Chondrocyte (in vitro differentiated cells): Measurements from ENCODE around the gene LNPK. TPM values are rescaled to one million over a fixed set of nuclear protein-coding genes. Genes with fewer than 3 reads are reported as not detected.

ENCODE experiments used
- DNase-seq: peaks from one replicate; pipeline ENCODE4 v3.0.0; 2021; ENCODE audit warnings: mixed read lengths, low spot score
- H3K27ac Mint-ChIP-seq: one replicate; pipeline ENCODE4 v1.8.0; 2021; ENCODE audit warnings: mild to moderate bottlenecking, moderate library complexity, mixed read lengths; ENCODE audit not compliant: unreplicated experiment
- H3K27me3 Mint-ChIP-seq: 2 replicates; pipeline ENCODE4 v1.8.0; 2021; ENCODE audit warnings: low read depth, mixed read lengths
- H3K36me3 Mint-ChIP-seq: 2 replicates; pipeline ENCODE4 v1.8.0; 2021; ENCODE audit warnings: low read depth, mixed read lengths
- H3K4me1 Mint-ChIP-seq: 2 replicates; pipeline ENCODE4 v1.8.0; 2021; ENCODE audit warnings: low read depth, mild to moderate bottlenecking, mixed read lengths
- H3K4me3 Mint-ChIP-seq: one replicate; pipeline ENCODE4 v1.8.0; 2021; ENCODE audit warnings: mild to moderate bottlenecking, moderate library complexity, mixed read lengths; ENCODE audit not compliant: unreplicated experiment
- H3K9me3 Mint-ChIP-seq: 2 replicates; pipeline ENCODE4 v1.8.0; 2021; ENCODE audit warnings: low read depth, mixed read lengths
- CTCF ChIP-seq: fragments of 200-600 bp; sonication (generic); IDR thresholded peaks from 2 replicates; pipeline ENCODE4 v1.5.0; 2021; ENCODE audit warnings: antibody characterized with exemption, mild to moderate bottlenecking, moderate library complexity
- total RNA-seq: library from RNA; stranded (reverse); gene quantifications from 3 replicates; pipeline ENCODE4 v1.2.1, GENCODE V29; 2021

Gene LNPK
- total RNA-seq, 1 donor from 2014 or later = 51.0 TPM

- TF ChIP-seq CTCF = no peak
- Mint-ChIP-seq H3K27ac (no peak overlapping the region), H3K9me3 (peaks cover 2% of the 10 kb centered on the region), H3K4me3 (no peak overlapping the region), H3K4me1 (no peaks in the 10 kb centered on the region), H3K27me3 (peaks cover 30% of the 10 kb centered on the region), H3K36me3 (no peaks in the 10 kb centered on the region)
- DNase-seq = no peak
Measured at GRCh38 chr2:175889701-175890302, 112.3 kb downstream of the LNPK start.

GRCh38 chr2:175887776-175888175 lies 114.3 kb downstream of the LNPK start:
- no peaks in the 10 kb centered on the region for H3K9me3 Mint-ChIP-seq
- H3K4me1 Mint-ChIP-seq = no peaks in the 10 kb centered on the region
- TF ChIP-seq CTCF = no peak
- no peak overlapping the region for H3K27ac Mint-ChIP-seq
- H3K36me3 Mint-ChIP-seq = no peaks in the 10 kb centered on the region
- peaks cover 14% of the 10 kb centered on the region for H3K27me3 Mint-ChIP-seq
- no peak overlapping the region for H3K4me3 Mint-ChIP-seq
- DNase-seq = no peak

- DNase-seq = no peak
- H3K9me3 Mint-ChIP-seq = no peaks in the 10 kb centered on the region
- no peak for TF ChIP-seq CTCF
- no peaks in the 10 kb centered on the region for H3K36me3 Mint-ChIP-seq
- H3K4me1 Mint-ChIP-seq = no peaks in the 10 kb centered on the region
- no peak overlapping the region for H3K27ac Mint-ChIP-seq
- peaks cover 13% of the 10 kb centered on the region for H3K27me3 Mint-ChIP-seq
- H3K4me3 Mint-ChIP-seq = no peak overlapping the region
Measured at GRCh38 chr2:175884697-175885393, 117.2 kb downstream of the LNPK start.

GRCh38 chr2:175883586-175884194 lies 118.4 kb downstream of the LNPK start:
- DNase-seq = no peak
- peaks cover 9% of the 10 kb centered on the region for H3K27me3 Mint-ChIP-seq
- no peak for TF ChIP-seq CTCF
- no peaks in the 10 kb centered on the region for H3K4me1 Mint-ChIP-seq
- no peak overlapping the region for H3K4me3 Mint-ChIP-seq
- no peaks in the 10 kb centered on the region for H3K9me3 Mint-ChIP-seq
- no peaks in the 10 kb centered on the region for H3K36me3 Mint-ChIP-seq
- no peak overlapping the region for H3K27ac Mint-ChIP-seq

- peaks cover 3% of the 10 kb centered on the region for H3K27me3 Mint-ChIP-seq
- no peak overlapping the region for H3K4me3 Mint-ChIP-seq
- DNase-seq = no peak
- H3K9me3 Mint-ChIP-seq = no peaks in the 10 kb centered on the region
- peaks cover 3% of the 10 kb centered on the region for H3K4me1 Mint-ChIP-seq
- no peak for TF ChIP-seq CTCF
- no peak overlapping the region for H3K27ac Mint-ChIP-seq
- H3K36me3 Mint-ChIP-seq = no peaks in the 10 kb centered on the region
Measured at GRCh38 chr2:175879679-175880078, 122.4 kb downstream of the LNPK start.
